PFSK-1 (cell line): ENCODE measurements around the gene MC5R.

Experiments used
- FOXP2 ChIP-seq: optimal IDR thresholded peaks from 2 replicates; pipeline ENCODE3; 2011; ENCODE audit warnings: borderline replicate concordance, control low read depth, inconsistent platforms; ENCODE audit not compliant: insufficient read depth; ENCODE audit errors: extremely low read length, extremely low read depth
- POLR2AphosphoS5 ChIP-seq: IDR thresholded peaks from 2 replicates; pipeline ENCODE4 v1.6.1; 2012; ENCODE audit warnings: low read depth, mild to moderate bottlenecking, control low read depth, low read length, moderate library complexity
- SIN3A ChIP-seq: IDR thresholded peaks from 2 replicates; pipeline ENCODE4 v1.6.1; 2012; ENCODE audit warnings: mild to moderate bottlenecking, low read length, moderate library complexity, borderline replicate concordance; ENCODE audit not compliant: insufficient read depth
- TAF1 ChIP-seq: IDR thresholded peaks from 2 replicates; pipeline ENCODE4 v1.6.1; 2012; ENCODE audit warnings: low read length, control low read depth, borderline replicate concordance; ENCODE audit not compliant: insufficient read depth
- TF ChIP-seq, protein P1 (sequence below), 2 experiments: IDR thresholded peaks; 2 replicates each; pipeline versions ENCODE4 v1.6.1 to v1.8.0; 2011 to 2012; ENCODE audit warnings: low read depth in 2 of 2, low read length in 2 of 2, control low read depth in 1 of 2, inconsistent platforms in 1 of 2, mild to moderate bottlenecking in 1 of 2, moderate library complexity in 1 of 2; ENCODE audit not compliant: insufficient read depth in 1 of 2

Gene MC5R

GRCh38 chr18:13799396-13799795, 24.6 kb upstream of the MC5R start:
- TF ChIP-seq, protein P1, sequence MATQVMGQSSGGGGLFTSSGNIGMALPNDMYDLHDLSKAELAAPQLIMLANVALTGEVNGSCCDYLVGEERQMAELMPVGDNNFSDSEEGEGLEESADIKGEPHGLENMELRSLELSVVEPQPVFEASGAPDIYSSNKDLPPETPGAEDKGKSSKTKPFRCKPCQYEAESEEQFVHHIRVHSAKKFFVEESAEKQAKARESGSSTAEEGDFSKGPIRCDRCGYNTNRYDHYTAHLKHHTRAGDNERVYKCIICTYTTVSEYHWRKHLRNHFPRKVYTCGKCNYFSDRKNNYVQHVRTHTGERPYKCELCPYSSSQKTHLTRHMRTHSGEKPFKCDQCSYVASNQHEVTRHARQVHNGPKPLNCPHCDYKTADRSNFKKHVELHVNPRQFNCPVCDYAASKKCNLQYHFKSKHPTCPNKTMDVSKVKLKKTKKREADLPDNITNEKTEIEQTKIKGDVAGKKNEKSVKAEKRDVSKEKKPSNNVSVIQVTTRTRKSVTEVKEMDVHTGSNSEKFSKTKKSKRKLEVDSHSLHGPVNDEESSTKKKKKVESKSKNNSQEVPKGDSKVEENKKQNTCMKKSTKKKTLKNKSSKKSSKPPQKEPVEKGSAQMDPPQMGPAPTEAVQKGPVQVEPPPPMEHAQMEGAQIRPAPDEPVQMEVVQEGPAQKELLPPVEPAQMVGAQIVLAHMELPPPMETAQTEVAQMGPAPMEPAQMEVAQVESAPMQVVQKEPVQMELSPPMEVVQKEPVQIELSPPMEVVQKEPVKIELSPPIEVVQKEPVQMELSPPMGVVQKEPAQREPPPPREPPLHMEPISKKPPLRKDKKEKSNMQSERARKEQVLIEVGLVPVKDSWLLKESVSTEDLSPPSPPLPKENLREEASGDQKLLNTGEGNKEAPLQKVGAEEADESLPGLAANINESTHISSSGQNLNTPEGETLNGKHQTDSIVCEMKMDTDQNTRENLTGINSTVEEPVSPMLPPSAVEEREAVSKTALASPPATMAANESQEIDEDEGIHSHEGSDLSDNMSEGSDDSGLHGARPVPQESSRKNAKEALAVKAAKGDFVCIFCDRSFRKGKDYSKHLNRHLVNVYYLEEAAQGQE (IDR thresholded peaks at IDR 0.05; ENCODE audit: insufficient read depth in 1 of 2, low read depth in 2 of 2, low read length in 2 of 2) = no peak
- TF ChIP-seq FOXP2 = no peak
- no peak for TF ChIP-seq SIN3A
- TF ChIP-seq TAF1 = no peak
- no peak for TF ChIP-seq POLR2AphosphoS5

DNA sequence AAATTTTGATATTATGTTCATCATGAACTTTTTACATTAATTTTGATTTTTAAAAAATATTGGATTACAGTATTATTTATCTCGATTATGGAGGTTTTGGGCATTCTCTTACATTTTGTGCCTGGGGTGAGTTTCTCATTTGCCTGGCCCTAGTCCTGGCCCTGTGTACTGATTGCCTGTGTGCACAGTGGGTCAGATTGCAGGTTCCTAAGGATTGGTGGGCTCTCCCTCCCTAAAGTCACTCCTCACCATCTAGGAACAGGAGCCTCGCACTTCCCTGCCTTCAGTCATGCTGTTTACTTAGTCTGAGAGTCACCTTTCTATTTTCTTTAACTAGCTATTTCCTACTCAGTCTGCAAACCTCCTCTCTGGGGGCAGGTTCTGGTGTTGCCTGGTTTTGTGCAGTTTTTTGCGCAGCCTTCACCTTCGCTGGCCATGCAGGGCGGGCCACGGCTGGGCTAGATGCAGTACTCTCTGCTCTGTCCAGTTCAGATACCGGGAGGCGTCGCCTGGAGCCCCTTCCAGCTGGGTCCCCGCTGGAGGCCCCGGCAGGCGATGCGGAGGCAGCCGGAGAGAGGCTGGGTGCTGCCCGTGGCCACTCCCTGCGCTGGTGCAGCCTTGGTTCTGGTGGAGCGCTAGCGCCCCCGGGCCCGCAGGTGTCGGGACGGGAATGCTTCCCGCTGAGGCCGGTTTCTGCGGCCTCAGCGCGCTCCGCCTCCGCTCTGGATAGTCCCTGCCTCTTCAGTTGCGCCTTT, 23.3 kb upstream of the MC5R start:
- TF ChIP-seq SIN3A (no peak), FOXP2 (no peak), TAF1 (no peak), POLR2AphosphoS5 (no peak)
- TF ChIP-seq, protein P1 (IDR thresholded peaks at IDR 0.05; ENCODE audit: insufficient read depth in 1 of 2, low read depth in 2 of 2, low read length in 2 of 2) = no peak

DNA sequence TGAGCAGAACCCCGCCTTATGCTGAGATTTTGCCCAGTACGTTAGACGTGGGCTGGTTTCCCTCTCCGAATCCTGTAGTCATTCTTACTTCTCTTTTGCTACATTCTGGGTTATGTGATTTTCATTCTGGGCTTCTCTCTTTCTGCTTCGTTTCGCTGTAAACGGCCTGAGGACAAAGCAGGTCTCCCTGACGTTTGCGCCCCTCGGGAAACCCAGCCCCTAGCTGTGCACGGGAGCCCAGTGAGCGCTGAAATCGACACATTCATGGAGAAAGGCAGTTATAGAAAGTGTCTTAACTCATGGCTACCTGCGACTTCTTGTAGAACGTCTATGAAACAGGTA, 22.7 kb upstream of the MC5R start:
- TF ChIP-seq FOXP2 = no peak
- TF ChIP-seq, protein P1 (IDR thresholded peaks at IDR 0.05; ENCODE audit: insufficient read depth in 1 of 2, low read depth in 2 of 2, low read length in 2 of 2) = no peak
- no peak for TF ChIP-seq TAF1
- TF ChIP-seq POLR2AphosphoS5 = no peak
- TF ChIP-seq SIN3A = no peak

- TF ChIP-seq SIN3A (no peak), FOXP2 (no peak), POLR2AphosphoS5 (no peak), TAF1 (no peak)
- TF ChIP-seq, protein P1 (IDR thresholded peaks at IDR 0.05; ENCODE audit: insufficient read depth in 1 of 2, low read depth in 2 of 2, low read length in 2 of 2) = no peak
These were observed 19.6 kb upstream of the MC5R start for GRCh38 chr18:13804305-13804704.
